BJ (cell line): ENCODE data around the gene DHRS7C. TPM values are rescaled to one million over a fixed set of nuclear protein-coding genes. Genes with fewer than 3 reads are reported as not detected.

Experiments used
- CTCF ChIA-PET: fragments of 350-600 bp; formaldehyde crosslinking; extraction: SDS; loops from one replicate; lab custom pipeline; 2021; ENCODE audit warnings: antibody characterized with exemption, inconsistent platforms; lab: Yijun Ruan, JAX
- POLR2A ChIA-PET: fragments of 300-600 bp; sonication (Branson Sonifier 250); formaldehyde crosslinking; extraction: SDS; loops from one replicate; lab custom pipeline; 2021; ENCODE audit warnings: antibody characterized with exemption; lab: Charles Lee
- DNase-seq: peaks from one replicate; pipeline ENCODE4 v3.0.0-alpha.2; 2011; ENCODE audit warnings: low read depth
- H3K27me3 ChIP-seq: 2 replicates; pipeline ENCODE4 v1.6.0; 2011; ENCODE audit warnings: low read length; ENCODE audit not compliant: control insufficient read depth, insufficient read depth
- H3K36me3 ChIP-seq: 2 replicates; pipeline ENCODE4 v1.5.1; 2011; ENCODE audit warnings: low read length; ENCODE audit not compliant: control insufficient read depth, insufficient read depth
- H3K4me3 ChIP-seq: 2 replicates; pipeline ENCODE4 v1.5.1; 2011; ENCODE audit warnings: low read depth, mild to moderate bottlenecking, control low read depth, low read length
- polyA minus RNA-seq: library from RNA; depleted of rRNA, polyadenylated mRNA; stranded (reverse); fragments of >200 nt; gene quantifications from 2 replicates; pipeline ENCODE4 v1.2.3, GENCODE V29; 2011; rRNA and poly(A)+ RNA removed
- polyA plus RNA-seq: library from polyadenylated mRNA; depleted of rRNA; stranded (reverse); fragments of >200 nt; gene quantifications from 2 replicates; pipeline ENCODE4 v1.2.3, GENCODE V29; 2011; rRNA removed
- TF ChIP-seq, protein P1 (sequence below): IDR thresholded peaks from 2 replicates; pipeline ENCODE4 v1.5.1; 2011; ENCODE audit warnings: low read depth, mild to moderate bottlenecking, control low read depth, inconsistent platforms, low read length, moderate library complexity; ENCODE audit not compliant: insufficient read depth

Gene DHRS7C, protein sequence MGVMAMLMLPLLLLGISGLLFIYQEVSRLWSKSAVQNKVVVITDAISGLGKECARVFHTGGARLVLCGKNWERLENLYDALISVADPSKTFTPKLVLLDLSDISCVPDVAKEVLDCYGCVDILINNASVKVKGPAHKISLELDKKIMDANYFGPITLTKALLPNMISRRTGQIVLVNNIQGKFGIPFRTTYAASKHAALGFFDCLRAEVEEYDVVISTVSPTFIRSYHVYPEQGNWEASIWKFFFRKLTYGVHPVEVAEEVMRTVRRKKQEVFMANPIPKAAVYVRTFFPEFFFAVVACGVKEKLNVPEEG
- not detected in 2 replicates for polyA plus RNA-seq
- not detected in 2 replicates for polyA minus RNA-seq

- TF ChIP-seq, protein P1, sequence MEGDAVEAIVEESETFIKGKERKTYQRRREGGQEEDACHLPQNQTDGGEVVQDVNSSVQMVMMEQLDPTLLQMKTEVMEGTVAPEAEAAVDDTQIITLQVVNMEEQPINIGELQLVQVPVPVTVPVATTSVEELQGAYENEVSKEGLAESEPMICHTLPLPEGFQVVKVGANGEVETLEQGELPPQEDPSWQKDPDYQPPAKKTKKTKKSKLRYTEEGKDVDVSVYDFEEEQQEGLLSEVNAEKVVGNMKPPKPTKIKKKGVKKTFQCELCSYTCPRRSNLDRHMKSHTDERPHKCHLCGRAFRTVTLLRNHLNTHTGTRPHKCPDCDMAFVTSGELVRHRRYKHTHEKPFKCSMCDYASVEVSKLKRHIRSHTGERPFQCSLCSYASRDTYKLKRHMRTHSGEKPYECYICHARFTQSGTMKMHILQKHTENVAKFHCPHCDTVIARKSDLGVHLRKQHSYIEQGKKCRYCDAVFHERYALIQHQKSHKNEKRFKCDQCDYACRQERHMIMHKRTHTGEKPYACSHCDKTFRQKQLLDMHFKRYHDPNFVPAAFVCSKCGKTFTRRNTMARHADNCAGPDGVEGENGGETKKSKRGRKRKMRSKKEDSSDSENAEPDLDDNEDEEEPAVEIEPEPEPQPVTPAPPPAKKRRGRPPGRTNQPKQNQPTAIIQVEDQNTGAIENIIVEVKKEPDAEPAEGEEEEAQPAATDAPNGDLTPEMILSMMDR = no peak
- CTCF ChIA-PET = interaction anchor here (0.9 kb wide), 1 partner anchor 11 kb away, joined by 3 read pairs; no protein-coding TSS in a partner anchor
- Histone ChIP-seq H3K4me3 (no peak within 1 kb of the TSS), H3K27me3 (no peaks in the 10 kb centered on the region; the same call in 1 of the 2 replicates), H3K36me3 (no peaks in the 10 kb centered on the region)
- POLR2A ChIA-PET = no interaction called here
- no peak for DNase-seq
Measured at GRCh38 chr17:9790889-9791876, at the start of gene DHRS7C. DHRS7C (minus strand) TSS chr17:9791592; CDS start chr17:9791284, 308 bp downstream.

DNA sequence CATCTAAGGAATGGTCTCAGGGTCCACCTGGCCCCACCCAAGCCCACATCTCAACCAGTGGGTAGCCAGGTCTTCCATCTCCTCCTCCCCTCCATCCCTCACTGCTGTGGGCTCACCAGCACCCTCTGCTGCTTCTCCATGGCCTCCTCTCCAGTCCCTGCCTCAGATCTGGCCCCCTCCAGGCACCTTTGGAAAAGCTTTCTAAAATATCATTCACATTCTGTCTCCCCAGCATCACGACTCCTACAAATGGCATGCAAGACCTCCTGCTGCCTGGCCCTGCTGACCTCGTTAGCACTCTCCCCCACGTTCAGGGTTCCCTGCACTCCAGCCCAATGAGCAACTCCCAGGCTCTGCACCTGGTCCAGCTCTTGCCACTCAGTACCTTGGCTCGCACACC is 48.0 kb upstream of the DHRS7C start:
- POLR2A ChIA-PET = no interaction called here
- TF ChIP-seq, protein P1 = no peak
- no peaks in the 10 kb centered on the region for H3K27me3 ChIP-seq
- no peak for DNase-seq
- no peaks in the 10 kb centered on the region for H3K36me3 ChIP-seq
- CTCF ChIA-PET = interaction anchor here (1.1 kb wide), 1 partner anchor 9 kb away, joined by 3 read pairs; no protein-coding TSS in a partner anchor
- H3K4me3 ChIP-seq = no peak overlapping the region

- TF ChIP-seq, protein P1 = no peak
- Histone ChIP-seq H3K4me3 (no peak overlapping the region), H3K27me3 (no peaks in the 10 kb centered on the region), H3K36me3 (no peaks in the 10 kb centered on the region)
- peak; percentile 49 for DNase-seq
- ChIA-PET CTCF (no interaction called here), POLR2A (no interaction called here)
Measured at GRCh38 chr17:9837551-9838471, 46.4 kb upstream of the DHRS7C start.

DNA sequence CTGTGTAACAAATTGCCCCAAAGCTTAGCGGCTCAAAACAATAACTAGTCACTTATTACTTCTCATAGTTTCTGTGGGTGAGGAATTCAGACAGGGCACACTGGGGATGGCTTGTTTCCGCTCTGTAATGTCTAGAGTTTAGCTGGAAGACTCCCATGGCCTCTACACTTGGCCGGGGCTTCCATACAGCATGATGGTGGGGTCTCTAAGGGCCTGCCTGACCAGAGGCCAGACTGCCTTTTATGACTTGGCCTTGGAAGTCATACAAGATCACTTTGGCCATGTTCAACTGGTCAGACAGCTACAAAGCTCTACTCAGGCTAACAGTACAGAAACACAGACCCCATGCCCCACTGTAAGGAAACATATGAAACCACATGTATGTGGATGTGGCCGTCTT is 42.5 kb upstream of the DHRS7C start:
- no peaks in the 10 kb centered on the region for H3K27me3 ChIP-seq
- TF ChIP-seq, protein P1 = no peak
- ChIA-PET POLR2A (no interaction called here), CTCF (no interaction called here)
- DNase-seq = no peak
- no peak overlapping the region for H3K4me3 ChIP-seq
- H3K36me3 ChIP-seq = no peaks in the 10 kb centered on the region
